Measurements from ENCODE around the gene MEGF8.
A peak's percentile ranks its signal among the peaks of the same experiment; 100 is the strongest.

Gene MEGF8

GRCh38 chr19:42422092-42422900, 96.9 kb downstream of the MEGF8 start:
- DNase-seq, result no peak

DNA sequence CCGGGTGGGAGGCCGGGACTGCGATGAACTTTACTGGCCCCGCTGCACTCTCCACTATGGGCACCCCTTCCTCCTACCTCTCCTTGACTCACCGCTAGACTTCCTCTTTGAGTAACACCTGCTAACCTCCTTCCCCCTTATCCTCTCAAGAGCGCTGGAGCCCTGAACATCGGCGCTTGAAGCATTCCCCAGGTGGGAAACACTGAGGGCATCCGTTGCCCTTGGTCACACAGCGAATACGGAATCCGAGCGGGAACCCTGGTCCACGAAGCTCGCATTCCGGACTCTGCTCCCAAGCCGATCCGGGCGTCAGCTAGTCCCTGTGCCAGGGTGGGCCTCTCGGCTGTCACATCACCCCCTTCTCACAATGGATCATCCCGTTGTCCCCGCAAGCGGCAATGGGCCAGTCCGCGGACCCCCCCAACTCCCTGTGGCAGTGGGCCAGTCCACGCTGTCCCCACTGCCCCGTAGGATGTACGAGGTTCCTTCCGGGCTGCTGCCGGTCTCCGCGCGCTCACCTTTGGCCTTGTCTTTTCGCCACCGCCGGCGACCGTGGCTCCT, 97.5 kb downstream of the MEGF8 start:
- DNase-seq, result peak; percentile 46

DNA sequence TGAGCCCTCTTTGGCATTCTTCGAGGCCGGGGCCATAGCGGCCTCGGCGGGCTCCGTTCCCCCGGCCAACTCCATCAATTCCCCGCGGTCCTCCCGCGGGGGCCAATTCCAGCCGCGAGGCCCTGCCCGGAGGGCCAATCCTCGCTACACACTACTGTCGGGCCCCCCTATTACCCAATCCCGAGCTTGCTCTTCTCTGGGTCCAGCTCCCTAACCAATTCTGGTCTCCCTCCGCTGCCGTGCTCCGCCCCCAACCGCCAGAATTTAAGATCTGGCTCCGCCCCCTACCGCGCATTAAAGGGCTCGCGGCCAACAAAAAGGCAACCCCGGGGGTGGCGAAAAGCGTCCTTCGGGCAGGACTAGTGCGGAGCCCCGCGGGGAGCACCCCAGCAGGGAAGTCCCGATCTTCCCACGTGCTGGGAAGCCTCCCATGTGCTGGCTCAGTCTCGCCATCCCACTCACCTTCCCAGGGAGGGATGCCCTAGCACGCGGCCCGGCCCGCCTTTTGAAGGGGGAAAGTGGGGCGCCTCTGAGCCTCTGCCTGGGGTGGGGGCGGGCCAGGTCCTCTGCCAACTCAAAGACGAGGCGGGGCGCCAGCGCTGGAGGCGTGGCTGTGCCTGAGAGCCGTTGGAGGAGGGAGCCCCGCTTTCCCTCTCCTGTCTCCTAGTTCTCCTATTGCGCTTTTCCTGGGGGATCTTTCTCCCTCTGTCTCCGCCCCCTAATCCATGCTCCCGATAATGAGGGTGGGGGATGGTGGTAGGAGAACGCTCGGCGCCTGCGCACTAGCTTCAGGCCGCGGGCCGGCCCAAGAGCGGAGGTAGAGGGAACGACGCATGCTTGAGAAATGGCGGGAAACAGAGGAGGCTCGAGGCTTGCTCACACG, 98.3 kb downstream of the MEGF8 start:
- peak; percentile 92 for DNase-seq

- no peak for DNase-seq
Observed at GRCh38 chr19:42424345-42424707, 98.9 kb downstream of the MEGF8 start.

DNA sequence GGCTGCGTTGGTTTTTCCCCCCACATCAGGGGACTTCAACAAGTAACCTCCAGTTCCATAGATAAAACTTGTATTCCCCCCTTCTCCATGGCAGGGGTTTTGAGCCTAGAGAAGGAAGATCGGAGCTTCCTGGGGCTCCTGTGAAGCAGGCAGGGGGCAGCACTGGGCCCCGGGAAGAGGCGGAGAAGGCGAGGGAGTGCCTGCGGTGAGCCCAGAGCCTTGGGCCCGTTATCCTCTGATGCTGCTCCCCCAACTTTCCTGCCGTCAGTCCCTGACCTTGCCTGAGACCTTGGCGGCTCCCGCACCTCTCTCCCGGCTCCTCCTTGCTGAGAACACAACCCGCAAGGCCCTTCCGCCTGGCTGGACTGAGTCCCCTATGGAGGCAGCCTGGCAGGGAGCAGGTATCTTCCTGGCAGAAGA, 99.3 kb downstream of the MEGF8 start:
- no peak for DNase-seq

DNA sequence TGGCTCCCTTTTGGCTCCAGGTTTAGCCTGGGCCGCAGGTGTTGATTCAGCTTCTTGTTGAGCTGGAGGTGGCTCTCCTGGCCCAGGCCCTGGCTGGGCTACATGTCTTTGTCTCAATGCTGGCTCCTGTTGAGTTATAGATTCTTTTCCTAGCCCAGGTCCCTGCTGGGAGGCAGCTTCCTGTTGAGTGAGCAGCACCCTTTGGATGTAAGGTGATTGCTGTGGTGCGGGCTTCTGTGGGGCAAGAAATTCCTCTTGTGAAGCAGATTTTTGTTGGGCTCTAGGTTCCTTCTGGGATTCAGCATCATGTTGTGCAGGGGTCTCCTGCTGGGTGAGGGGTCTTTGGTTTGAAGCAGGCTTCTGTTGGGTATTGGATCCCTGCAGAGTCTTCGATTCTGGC, 101.2 kb downstream of the MEGF8 start:
- DNase-seq, result no peak

- DNase-seq, result no peak
Observed at GRCh38 chr19:42427313-42427712, 101.9 kb downstream of the MEGF8 start, which contains the start of gene LIPE. Gene LIPE (minus strand): TSS chr19:42427388. CDS start chr19:42427149, 239 bp downstream.

Data from activated effector memory CD4-positive, alpha-beta T cell treated with Interleukin-2 at 50 U/mL for 16 hours (primary cell).